H1 (cell line): ENCODE measurements around the gene SLC9A4. TPM values are rescaled to one million over a fixed set of nuclear protein-coding genes. Genes with fewer than 3 reads are reported as not detected.

ENCODE experiments used
- CTCF ChIA-PET: fragments of 300-600 bp; sonication (Branson Sonifier 250); formaldehyde crosslinking; loops from one replicate; lab custom pipeline; 2021; ENCODE audit not compliant: partially characterized antibody; lab: Charles Lee
- POLR2A ChIA-PET: fragments of 300-600 bp; sonication (Branson Sonifier 250); formaldehyde crosslinking; loops from one replicate; lab custom pipeline; 2021; ENCODE audit warnings: inconsistent platforms; ENCODE audit not compliant: partially characterized antibody; lab: Charles Lee
- DNase-seq, 2 experiments: peaks; one replicate each; pipeline versions ENCODE4 v3.0.0 to v3.0.0-alpha.2; 2010 to 2022; ENCODE audit warnings: low spot score in 2 of 2, low read depth in 1 of 2, mixed read lengths in 1 of 2
- FAIRE-seq: peaks from 2 replicates; lab custom pipeline; 2011; peaks lifted over from hg19 to GRCh38; lab: Jason Lieb, UNC
- H2AFZ ChIP-seq: 2 replicates; pipeline ENCODE4 v1.8.1; 2012; ENCODE audit warnings: low read length, inconsistent platforms
- H2AK5ac ChIP-seq: 2 replicates; pipeline ENCODE4 v1.6.1; 2013; ENCODE audit warnings: low read depth, low read length
- H2BK120ac ChIP-seq: replicated peaks from 2 replicates; pipeline ENCODE3; 2013; ENCODE audit warnings: low read depth, low read length, inconsistent platforms
- H2BK12ac ChIP-seq: 2 replicates; pipeline ENCODE4 v1.6.1; 2013; ENCODE audit warnings: low read depth, low read length
- H2BK15ac ChIP-seq: 2 replicates; pipeline ENCODE4 v1.6.1; 2013; ENCODE audit warnings: low read length
- H2BK20ac ChIP-seq: 2 replicates; pipeline ENCODE4 v1.6.1; 2013; ENCODE audit warnings: low read length
- H2BK5ac ChIP-seq: 2 replicates; pipeline ENCODE4 v1.6.1; 2013; ENCODE audit warnings: low read depth, low read length
- H3K14ac ChIP-seq: 2 replicates; pipeline ENCODE4 v1.6.1; 2013; ENCODE audit warnings: inconsistent platforms; ENCODE audit not compliant: insufficient read length
- H3K18ac ChIP-seq: 2 replicates; pipeline ENCODE4 v1.6.1; 2013; ENCODE audit warnings: low read length; ENCODE audit errors: extremely low read depth
- H3K23ac ChIP-seq: 2 replicates; pipeline ENCODE4 v1.6.1; 2013; ENCODE audit warnings: inconsistent platforms; ENCODE audit not compliant: insufficient read length
- H3K23me2 ChIP-seq: 2 replicates; pipeline ENCODE4 v1.6.1; 2013; ENCODE audit warnings: low read depth, low read length
- H3K27ac ChIP-seq: 2 replicates; pipeline ENCODE4 v1.6.1; 2011; ENCODE audit warnings: low read depth, low read length, inconsistent platforms
- H3K27me3 ChIP-seq, 4 experiments: replicated peaks in 1 of 4; 1 replicate in 1 of 4; 2 replicates in 3 of 4; pipeline versions ENCODE4 v1.6.1 to v1.8.1; 2011 to 2013; ENCODE audit warnings: low read length in 3 of 4, mild to moderate bottlenecking in 3 of 4, inconsistent platforms in 2 of 4, mixed read lengths in 2 of 4, moderate library complexity in 1 of 4; ENCODE audit not compliant: control insufficient read depth in 3 of 4, insufficient read depth in 3 of 4; ENCODE audit errors: extremely low read depth in 1 of 4
- H3K36me3 ChIP-seq, 4 experiments: 2 replicates each; pipeline versions ENCODE4 v1.6.1 to v1.8.1; 2011 to 2013; ENCODE audit warnings: mild to moderate bottlenecking in 4 of 4, low read length in 3 of 4, moderate library complexity in 2 of 4, control low read depth in 1 of 4, inconsistent platforms in 1 of 4; ENCODE audit not compliant: insufficient read depth in 4 of 4, control insufficient read depth in 2 of 4
- H3K4ac ChIP-seq: replicated peaks from 2 replicates; pipeline ENCODE3; 2013; ENCODE audit warnings: low read length, low read depth, mixed read lengths, inconsistent platforms; ENCODE audit not compliant: insufficient read length
- H3K4me1 ChIP-seq, 4 experiments: replicated peaks in 1 of 4; 1 replicate in 1 of 4; 2 replicates in 3 of 4; pipeline versions ENCODE4 v1.6.1 to v1.8.1; 2011 to 2013; ENCODE audit warnings: low read length in 3 of 4, inconsistent platforms in 2 of 4, mixed read lengths in 1 of 4; ENCODE audit not compliant: insufficient read depth in 4 of 4, control insufficient read depth in 3 of 4
- H3K4me2 ChIP-seq, 2 experiments: 2 replicates each; pipeline versions ENCODE4 v1.6.1 to v1.8.1; 2011 to 2013; ENCODE audit warnings: low read depth in 2 of 2, low read length in 2 of 2, control low read depth in 1 of 2, inconsistent platforms in 1 of 2, mild to moderate bottlenecking in 1 of 2; ENCODE audit not compliant: insufficient read depth in 1 of 2
- H3K4me3 ChIP-seq, 4 experiments: fragments of 200-600, 300-600 bp in 1 of 4; sonication (generic), shearing (Covaris generic), sonication (Bioruptor Twin) in 1 of 4; 2 replicates each; pipeline versions ENCODE4 v1.5.1 to v1.8.1; 2011 to 2016; ENCODE audit warnings: low read length in 4 of 4, low read depth in 3 of 4, control low read depth in 2 of 4, inconsistent platforms in 2 of 4, mild to moderate bottlenecking in 2 of 4, mixed read lengths in 1 of 4, moderate library complexity in 1 of 4; ENCODE audit not compliant: insufficient read depth in 2 of 4; ENCODE audit errors: extremely low read depth in 1 of 4
- H3K56ac ChIP-seq: replicated peaks from 2 replicates; pipeline ENCODE3; 2013; ENCODE audit warnings: low read depth, mild to moderate bottlenecking, mixed read lengths, low read length, inconsistent platforms; ENCODE audit not compliant: insufficient read length
- H3K79me1 ChIP-seq: 2 replicates; pipeline ENCODE4 v1.6.1; 2013; ENCODE audit warnings: low read depth, low read length, control low read depth
- H3K79me2 ChIP-seq, 2 experiments: 2 replicates each; pipeline versions ENCODE4 v1.6.1 to v1.8.1; 2012 to 2013; ENCODE audit warnings: low read length in 2 of 2, mild to moderate bottlenecking in 2 of 2, inconsistent platforms in 1 of 2; ENCODE audit not compliant: insufficient read depth in 2 of 2, control insufficient read depth in 1 of 2
- H3K9ac ChIP-seq, 4 experiments: replicated peaks in 1 of 4; 1 replicate in 1 of 4; 2 replicates in 3 of 4; pipeline versions ENCODE4 v1.6.1 to v1.8.1; 2011 to 2013; ENCODE audit warnings: low read depth in 3 of 4, low read length in 3 of 4, control low read depth in 2 of 4, mild to moderate bottlenecking in 2 of 4, moderate library complexity in 2 of 4, inconsistent platforms in 1 of 4; ENCODE audit errors: extremely low read depth in 1 of 4
- H3K9me3 ChIP-seq, 2 experiments: 2 replicates each; pipeline versions ENCODE4 v1.6.1 to v1.8.1; 2012 to 2013; ENCODE audit warnings: mild to moderate bottlenecking in 2 of 2, moderate library complexity in 2 of 2, control low read depth in 1 of 2, inconsistent platforms in 1 of 2, low read depth in 1 of 2, low read length in 1 of 2, mixed read lengths in 1 of 2; ENCODE audit not compliant: insufficient read depth in 2 of 2
- H4K20me1 ChIP-seq, 2 experiments: replicated peaks in 1 of 2; 2 replicates each; pipeline versions ENCODE3 to v1.8.1; 2011 to 2013; ENCODE audit warnings: inconsistent platforms in 2 of 2, low read length in 2 of 2, mild to moderate bottlenecking in 1 of 2; ENCODE audit not compliant: insufficient read depth in 2 of 2, control insufficient read depth in 1 of 2
- H4K5ac ChIP-seq: 2 replicates; pipeline ENCODE4 v1.6.1; 2013; ENCODE audit warnings: low read length, low read depth, mixed read lengths, inconsistent platforms; ENCODE audit not compliant: insufficient read length
- H4K8ac ChIP-seq: 2 replicates; pipeline ENCODE4 v1.8.0; 2013; ENCODE audit warnings: mild to moderate bottlenecking, moderate library complexity, low read length, inconsistent platforms; ENCODE audit not compliant: insufficient read depth; ENCODE audit errors: extremely low read depth
- H4K91ac ChIP-seq: replicated peaks from 2 replicates; pipeline ENCODE3; 2013; ENCODE audit warnings: low read length, mixed read lengths, inconsistent platforms; ENCODE audit not compliant: insufficient read length
- BACH1 ChIP-seq: IDR thresholded peaks from 2 replicates; pipeline ENCODE4 v1.6.1; 2012; ENCODE audit warnings: low read length, improper control_type of control experiment
- CREB1 ChIP-seq: IDR thresholded peaks from 2 replicates; pipeline ENCODE4 v1.6.1; 2012; ENCODE audit warnings: inconsistent platforms
- POLR2A ChIP-seq, 2 experiments: IDR thresholded peaks; 1 replicate in 1 of 2; 2 replicates in 1 of 2; pipeline ENCODE4 v1.6.1; 2011; ENCODE audit warnings: low read depth in 2 of 2, low read length in 2 of 2, mild to moderate bottlenecking in 2 of 2; ENCODE audit errors: control extremely low read depth in 1 of 2
- SP4 ChIP-seq: IDR thresholded peaks from 2 replicates; pipeline ENCODE4 v1.6.1; 2012; ENCODE audit warnings: low read length, inconsistent platforms
- TBP ChIP-seq: IDR thresholded peaks from 2 replicates; pipeline ENCODE4 v1.6.1; 2011; ENCODE audit warnings: low read depth, low read length, improper control_type of control experiment
- WGBS, 2 experiments: shearing (Covaris generic) in 1 of 2; methylation state at CpG; one replicate each; pipeline versions ENCODE4 v1.1.6 to v1.1.7; 2013 to 2015; ENCODE audit warnings: low lambda C conversion rate in 2 of 2, mixed read lengths in 2 of 2, inconsistent platforms in 1 of 2, low coverage in 1 of 2, missing lambda C conversion rate in 1 of 2; ENCODE audit not compliant: insufficient replicate concordance in 2 of 2, insufficient coverage in 1 of 2, insufficient read length in 1 of 2; ENCODE audit errors: extremely low coverage in 1 of 2, missing lambda C conversion rate in 1 of 2; 5-methylcytosine and 5-hydroxymethylcytosine counted together
- polyA plus RNA-seq, 7 experiments: library from polyadenylated mRNA; depleted of rRNA in 3 of 7; stranded (reverse) in 5 of 7; unstranded in 2 of 7; fragments of >200 nt in 5 of 7; fragments of 200-250 nt in 2 of 7; gene quantifications; 1 replicate in 5 of 7; 2 replicates in 1 of 7; 4 replicates in 1 of 7; pipeline versions ENCODE4 v1.2.1 to v1.2.3, GENCODE V29; 2011 to 2013; ENCODE audit warnings: missing spikeins in 2 of 7, mixed read lengths in 2 of 7
- total RNA-seq: library from RNA; stranded (reverse); fragmentation: NEBNext Ultra II Directional; extraction: Animal tissue kit (Norgen Biotek cat#: 25700); gene quantifications from 2 replicates; pipeline ENCODE4 v1.2.1, GENCODE V29; 2021

SLC9A4 gene
- total and polyA plus RNA-seq, 2 of the 8 experiments (the other 6 are each of a cell fraction or from before 2014, with no cell fraction given) = not detected

DNA sequence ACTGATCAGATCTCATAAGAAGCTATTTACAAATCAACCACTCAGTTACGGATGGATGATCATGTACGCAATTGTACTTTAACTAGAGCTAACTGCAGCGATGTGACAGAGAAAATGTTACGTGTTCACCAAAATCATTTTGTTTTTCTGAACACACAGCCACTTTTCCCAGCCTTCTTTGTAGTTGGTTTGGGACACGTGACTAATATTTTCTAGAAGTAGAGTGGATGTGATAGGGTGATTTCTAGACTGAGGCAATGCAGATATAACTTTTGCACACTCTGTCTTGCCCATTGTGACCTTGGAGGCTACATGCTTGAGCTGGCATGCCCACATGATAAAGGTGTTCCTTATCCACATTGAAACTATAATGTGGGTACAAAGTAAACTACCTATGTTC lies 9.9 kb upstream of the SLC9A4 start:
- Histone ChIP-seq H2BK20ac (no peak overlapping the region), H3K23me2 (no peaks in the 10 kb centered on the region), H2BK12ac (no peak overlapping the region), H3K18ac (no peak overlapping the region), H3K23ac (no peak overlapping the region), H3K9ac (no peak overlapping the region), H3K36me3 (no peaks in the 10 kb centered on the region; a peak in 1 of 8 replicates), H3K79me1 (no peaks in the 10 kb centered on the region), H3K4ac (no peak overlapping the region), H3K4me1 (no peaks in the 10 kb centered on the region), H3K14ac (no peak overlapping the region), H4K91ac (no peak overlapping the region), H2BK120ac (no peak overlapping the region), H3K56ac (no peak overlapping the region), H4K5ac (no peak overlapping the region), H2AFZ (no peak overlapping the region), H4K20me1 (no peaks in the 10 kb centered on the region), H2BK15ac (no peak overlapping the region), H3K9me3 (no peaks in the 10 kb centered on the region; a peak in 1 of 4 replicates), H3K4me3 (no peak overlapping the region), H3K4me2 (no peak overlapping the region), H3K27ac (no peak overlapping the region), H3K79me2 (no peaks in the 10 kb centered on the region), H2AK5ac (no peak overlapping the region), H4K8ac (no peak overlapping the region), H2BK5ac (no peak overlapping the region), H3K27me3 (no peaks in the 10 kb centered on the region)
- no peak for DNase-seq
- FAIRE-seq = no peak
- ChIA-PET CTCF (interaction anchor here (1.4 to 3.7 kb wide), 2 partner anchors 10 to 122 kb away, joined by 3 to 23 read pairs; partner anchors contain the start of gene SLC9A4), POLR2A (no interaction called here)
- 94% methylated on average over 5 of the region's 5 CpGs; no CpG with 5 or more reads in 1 of the 2 experiments for WGBS, 2 experiments
- TF ChIP-seq SP4 (no peak), CREB1 (no peak), BACH1 (no peak), TBP (no peak), POLR2A (IDR thresholded peaks at IDR 0.05; ENCODE audit: control extremely low read depth in 1 of 2, low read depth in 2 of 2, low read length in 2 of 2) (no peak)
